Activated naive CD8-positive, alpha-beta T cell treated with anti-CD3 and anti-CD28 coated beads, Interleukin-2, amount 50 U/mL, for 24 hours (primary cell): ENCODE data around the gene EMILIN2.

ENCODE experiments used
- ATAC-seq: fragments of 150-1000 bp; cut with Tn5 transposase; one replicate; pipeline ENCODE4 v1.10.0; 2021
- DNase-seq: peaks from one replicate; pipeline ENCODE4 v3.0.0; 2021
- H3K27ac Mint-ChIP-seq: one replicate; pipeline ENCODE4 v1.8.0; 2021; ENCODE audit warnings: mild to moderate bottlenecking, mixed read lengths
- H3K27me3 Mint-ChIP-seq: one replicate; pipeline ENCODE4 v1.8.0; 2021; ENCODE audit warnings: mixed read lengths
- H3K36me3 Mint-ChIP-seq: one replicate; pipeline ENCODE4 v1.8.0; 2021; ENCODE audit warnings: low read depth, mixed read lengths
- H3K4me1 Mint-ChIP-seq: one replicate; pipeline ENCODE4 v1.8.0; 2021; ENCODE audit warnings: mixed read lengths
- H3K4me3 Mint-ChIP-seq: one replicate; pipeline ENCODE4 v1.8.0; 2021; ENCODE audit warnings: mild to moderate bottlenecking, moderate library complexity, mixed read lengths
- H3K9me3 Mint-ChIP-seq: one replicate; pipeline ENCODE4 v1.8.0; 2021; ENCODE audit warnings: mixed read lengths

EMILIN2 gene

DNA sequence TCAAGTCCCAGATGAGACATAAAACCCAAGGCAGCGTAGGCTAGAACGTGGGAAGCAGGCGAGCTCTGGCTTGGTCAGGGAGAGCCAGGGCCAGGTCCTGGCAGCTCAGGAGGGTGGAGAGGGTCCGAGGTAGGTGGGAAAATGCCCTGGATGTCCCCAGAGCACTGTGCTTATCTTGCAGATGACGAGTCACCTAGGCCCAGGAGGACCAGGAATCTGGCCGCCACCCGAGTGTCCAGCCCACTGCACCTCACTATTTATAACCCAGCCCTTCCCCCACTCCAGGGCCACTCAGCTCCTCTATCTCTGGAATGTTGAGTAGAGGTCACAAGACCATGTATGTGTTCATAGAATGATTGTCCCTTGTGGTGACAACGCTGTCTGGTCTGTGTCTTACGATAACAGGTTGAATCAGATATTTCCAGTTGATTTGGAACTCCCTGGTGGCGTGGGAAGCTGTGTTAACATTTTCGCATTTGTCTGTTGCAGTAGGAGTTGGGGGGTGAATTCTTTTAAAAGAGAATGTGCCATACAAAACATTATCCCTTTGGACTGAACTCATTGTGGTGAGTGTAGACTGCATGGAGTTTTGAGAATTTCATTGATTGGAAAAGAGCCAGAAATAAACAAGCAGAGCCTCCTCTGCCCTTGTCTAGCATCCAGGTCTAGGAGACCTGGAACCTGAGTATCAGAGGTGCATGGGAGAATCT, 47.5 kb downstream of the EMILIN2 start:
- Mint-ChIP-seq H3K4me3 (no peak overlapping the region), H3K27me3 (no peaks in the 10 kb centered on the region), H3K27ac (no peak overlapping the region), H3K36me3 (peaks cover 4% of the 10 kb centered on the region), H3K4me1 (peaks cover 31% of the 10 kb centered on the region), H3K9me3 (peaks cover 9% of the 10 kb centered on the region)
- no peak for DNase-seq
- no peak for ATAC-seq

DNA sequence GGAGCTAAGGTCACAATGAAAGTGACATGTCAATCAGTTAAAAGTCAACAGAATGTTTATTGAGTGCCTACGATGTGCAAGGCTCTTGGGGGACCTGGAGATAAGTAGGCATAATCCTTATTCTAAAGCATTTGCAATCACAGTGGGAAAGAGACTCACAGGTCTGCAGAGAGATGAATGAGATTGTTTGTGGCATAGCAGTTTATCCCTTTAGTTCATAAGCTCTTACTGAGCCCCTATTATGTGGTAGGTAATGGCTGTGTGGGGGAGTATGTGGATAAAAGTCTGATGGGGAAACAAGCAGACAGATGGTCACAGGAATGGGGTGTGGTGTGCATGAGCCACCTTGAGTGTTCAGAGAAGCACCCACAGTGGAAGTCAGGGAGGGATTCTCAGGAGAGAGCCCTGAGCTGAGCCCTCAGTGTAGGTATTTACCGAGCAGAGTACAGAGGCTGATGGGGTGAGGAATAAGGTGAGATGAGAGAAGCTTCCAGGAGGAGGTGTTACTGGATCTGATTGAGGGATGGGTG, 48.1 kb downstream of the EMILIN2 start:
- H3K4me1 Mint-ChIP-seq, result peaks cover 28% of the 10 kb centered on the region
- H3K36me3 Mint-ChIP-seq, result peaks cover 4% of the 10 kb centered on the region
- H3K27me3 Mint-ChIP-seq, result no peaks in the 10 kb centered on the region
- ATAC-seq (no peak), DNase-seq (no peak)
- H3K9me3 Mint-ChIP-seq, result peaks cover 9% of the 10 kb centered on the region
- H3K4me3 Mint-ChIP-seq, result no peak overlapping the region
- no peak overlapping the region for H3K27ac Mint-ChIP-seq

DNA sequence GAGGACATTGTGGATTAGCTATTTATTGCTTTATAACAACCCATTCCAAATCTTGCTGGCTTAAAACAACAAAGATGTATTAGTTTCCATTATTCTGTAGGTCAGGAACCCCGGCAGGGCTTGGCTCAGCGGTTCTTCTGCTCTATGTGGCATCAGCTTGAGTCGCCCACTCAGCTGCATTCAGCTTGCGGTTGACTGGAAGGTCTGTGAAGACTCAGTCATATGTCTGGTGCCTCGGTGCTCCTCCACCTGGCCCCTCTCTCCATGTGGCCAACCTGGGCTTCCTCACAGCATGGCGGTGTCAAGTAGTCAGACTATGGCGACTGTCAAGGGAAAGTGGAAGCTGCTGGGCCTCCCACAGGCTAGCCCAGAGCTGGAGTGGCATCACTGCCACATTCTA, 48.6 kb downstream of the EMILIN2 start:
- Mint-ChIP-seq H3K36me3 (peaks cover 4% of the 10 kb centered on the region), H3K27me3 (no peaks in the 10 kb centered on the region), H3K4me3 (no peak overlapping the region), H3K27ac (no peak overlapping the region), H3K4me1 (peaks cover 23% of the 10 kb centered on the region), H3K9me3 (peaks cover 9% of the 10 kb centered on the region)
- DNase-seq (no peak), ATAC-seq (no peak)

DNA sequence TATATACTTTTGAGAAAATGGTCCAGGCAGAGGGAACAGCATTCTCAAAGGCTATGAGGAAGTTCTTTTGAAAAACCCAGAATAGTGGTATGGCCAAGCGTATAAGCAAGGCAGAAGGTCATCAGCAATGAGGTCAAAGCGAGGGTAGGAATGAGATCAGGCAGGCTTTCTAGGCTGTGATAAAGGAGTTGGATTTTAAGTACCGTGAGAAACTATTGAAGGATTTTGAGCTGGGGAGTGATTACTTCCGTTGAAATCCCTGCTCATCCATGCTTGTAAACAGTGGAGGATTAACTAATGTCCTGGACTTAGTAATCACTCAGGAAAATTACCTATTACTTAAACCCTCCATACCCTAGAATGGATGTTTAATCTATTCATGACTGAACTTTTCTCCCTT, 50.2 kb downstream of the EMILIN2 start:
- Mint-ChIP-seq H3K4me1 (peaks cover 8% of the 10 kb centered on the region), H3K27me3 (no peaks in the 10 kb centered on the region), H3K27ac (no peak overlapping the region), H3K36me3 (peaks cover 4% of the 10 kb centered on the region), H3K4me3 (no peak overlapping the region), H3K9me3 (peaks cover 9% of the 10 kb centered on the region)
- no peak for DNase-seq
- ATAC-seq, result no peak

DNA sequence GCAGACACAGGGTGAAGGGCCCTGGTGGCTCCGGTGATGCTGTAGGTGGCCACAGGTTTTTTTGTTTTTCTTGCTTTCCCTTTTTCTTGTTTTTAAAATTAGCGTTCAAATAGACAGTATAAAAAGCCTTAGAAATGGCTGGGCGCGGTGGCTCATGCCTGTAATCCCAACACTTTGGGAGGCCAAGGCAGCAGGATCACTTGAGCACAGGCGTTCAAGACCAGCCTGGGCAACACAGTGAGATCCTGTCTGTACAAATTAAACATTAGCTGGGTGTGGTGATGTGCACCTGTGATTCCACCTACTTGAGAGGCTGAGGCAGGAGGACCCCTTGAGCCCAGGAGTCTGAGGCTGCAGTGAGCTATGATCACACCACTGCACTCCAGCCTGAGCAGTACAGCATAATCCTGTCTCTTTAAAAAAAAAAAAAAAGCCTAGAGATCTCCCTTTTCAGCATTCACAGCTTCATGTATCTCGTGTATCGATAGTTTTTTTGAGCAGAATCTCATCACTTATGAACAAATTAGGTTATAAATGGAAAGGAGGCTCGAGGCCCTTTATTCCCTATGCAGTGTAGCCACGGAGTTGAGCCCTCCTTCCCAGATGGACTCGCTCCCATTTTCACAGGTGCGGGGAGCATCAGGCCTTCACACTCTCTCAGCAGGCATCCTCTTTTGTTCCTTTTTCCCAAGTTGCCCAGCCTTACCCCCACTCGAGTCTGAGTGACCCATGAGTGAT, 50.8 kb downstream of the EMILIN2 start:
- Mint-ChIP-seq H3K36me3 (peaks cover 4% of the 10 kb centered on the region), H3K9me3 (peaks cover 9% of the 10 kb centered on the region), H3K4me1 (peaks cover 4% of the 10 kb centered on the region), H3K27me3 (no peaks in the 10 kb centered on the region), H3K4me3 (no peak overlapping the region), H3K27ac (no peak overlapping the region)
- no peak for DNase-seq
- ATAC-seq, result no peak

DNA sequence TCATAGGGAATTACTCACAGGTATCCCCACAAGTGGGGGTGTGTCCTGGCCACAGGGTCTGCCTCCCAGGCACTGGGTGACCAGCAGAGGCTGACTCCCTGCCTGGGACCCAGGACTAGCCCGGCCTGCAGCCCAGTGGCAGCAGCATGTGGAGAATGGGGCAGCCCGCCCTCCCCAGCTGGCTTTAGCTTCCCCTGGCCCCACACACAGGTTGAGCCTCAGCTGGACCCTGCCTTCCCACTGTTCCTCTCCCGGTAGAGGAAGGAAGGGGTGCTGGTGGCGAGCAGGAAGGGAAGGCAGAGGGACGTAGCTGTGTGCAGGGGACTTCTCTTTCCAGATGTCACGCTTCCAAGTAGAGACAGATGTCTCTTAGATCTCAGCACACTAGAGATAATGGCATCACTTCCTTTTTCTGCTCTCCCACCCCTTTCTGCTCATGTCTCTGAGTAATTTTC, 51.4 kb downstream of the EMILIN2 start:
- H3K36me3 Mint-ChIP-seq, result peaks cover 4% of the 10 kb centered on the region
- DNase-seq (no peak), ATAC-seq (peak; percentile 43)
- no peaks in the 10 kb centered on the region for H3K27me3 Mint-ChIP-seq
- peaks cover 4% of the 10 kb centered on the region for H3K4me1 Mint-ChIP-seq
- peaks cover 9% of the 10 kb centered on the region for H3K9me3 Mint-ChIP-seq
- H3K4me3 Mint-ChIP-seq, result no peak overlapping the region
- H3K27ac Mint-ChIP-seq, result no peak overlapping the region

DNA sequence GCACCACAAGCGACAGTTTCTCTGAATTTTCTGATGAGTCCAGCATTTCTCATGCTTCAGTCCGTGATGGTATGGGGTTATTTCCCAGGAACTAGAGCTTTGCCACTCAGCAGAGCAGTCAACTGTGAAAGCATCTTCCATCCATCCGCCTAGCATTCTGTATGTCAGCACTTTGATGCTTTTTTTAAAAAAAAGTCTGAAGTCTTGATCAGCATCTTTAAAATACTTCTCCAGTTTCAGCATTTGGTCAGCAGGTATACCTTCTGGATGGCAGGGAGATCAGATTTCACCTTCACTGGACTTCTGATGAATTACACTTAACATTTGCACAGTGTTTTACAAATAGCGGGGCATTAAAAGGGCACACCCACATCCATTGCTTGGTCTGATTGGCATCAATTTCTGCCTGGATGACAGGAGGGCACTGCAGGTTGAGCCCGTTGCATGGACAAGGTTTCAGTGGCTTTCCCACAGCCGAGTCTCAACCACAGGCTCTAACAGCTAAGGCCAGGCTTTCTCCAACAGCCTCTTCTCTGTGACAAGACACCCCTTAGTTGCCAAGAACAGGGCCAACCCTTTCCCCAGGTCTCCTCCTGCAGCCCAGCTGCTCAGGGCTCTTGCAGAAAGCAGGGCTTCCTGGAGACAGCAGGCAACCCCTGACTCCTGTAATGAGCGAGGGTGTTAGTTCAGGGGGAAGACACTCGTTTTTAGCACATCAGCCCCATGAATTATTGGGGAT, 54.0 kb downstream of the EMILIN2 start:
- DNase-seq (no peak), ATAC-seq (no peak)
- no peak overlapping the region for H3K27ac Mint-ChIP-seq
- peaks cover 10% of the 10 kb centered on the region for H3K4me1 Mint-ChIP-seq
- H3K9me3 Mint-ChIP-seq, result no peaks in the 10 kb centered on the region
- no peaks in the 10 kb centered on the region for H3K27me3 Mint-ChIP-seq
- no peak overlapping the region for H3K4me3 Mint-ChIP-seq
- no peaks in the 10 kb centered on the region for H3K36me3 Mint-ChIP-seq

DNA sequence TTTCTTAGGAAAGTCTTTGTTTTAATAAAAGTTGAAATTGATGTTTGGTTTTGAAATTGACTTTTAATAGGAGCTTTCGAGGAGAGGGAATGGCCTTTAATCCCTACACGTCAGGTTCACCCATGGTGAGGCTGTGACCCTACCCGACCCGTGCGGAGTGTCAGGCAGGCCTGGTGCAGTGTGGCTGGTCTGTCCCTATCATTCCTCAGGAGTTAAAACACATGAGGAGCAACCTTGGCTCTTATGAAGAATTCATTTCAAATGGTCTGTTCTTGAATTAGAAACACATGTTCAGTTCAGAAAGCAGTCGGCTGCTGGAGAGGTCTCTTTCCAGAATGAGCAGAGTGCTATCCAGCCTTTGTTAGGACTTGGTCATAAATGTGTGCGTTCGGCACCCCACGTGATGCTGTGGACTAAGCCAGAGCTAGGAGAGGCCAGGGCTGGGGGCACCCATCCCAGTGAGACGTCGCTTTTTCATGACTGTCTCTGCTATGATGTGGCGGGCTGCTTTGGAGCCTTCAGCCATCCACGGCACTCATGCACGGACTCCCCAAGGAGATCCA, 54.7 kb downstream of the EMILIN2 start:
- Mint-ChIP-seq H3K36me3 (no peaks in the 10 kb centered on the region), H3K9me3 (no peaks in the 10 kb centered on the region), H3K4me1 (peaks cover 12% of the 10 kb centered on the region), H3K27ac (no peak overlapping the region), H3K4me3 (no peak overlapping the region), H3K27me3 (no peaks in the 10 kb centered on the region)
- ATAC-seq (no peak), DNase-seq (no peak)

DNA sequence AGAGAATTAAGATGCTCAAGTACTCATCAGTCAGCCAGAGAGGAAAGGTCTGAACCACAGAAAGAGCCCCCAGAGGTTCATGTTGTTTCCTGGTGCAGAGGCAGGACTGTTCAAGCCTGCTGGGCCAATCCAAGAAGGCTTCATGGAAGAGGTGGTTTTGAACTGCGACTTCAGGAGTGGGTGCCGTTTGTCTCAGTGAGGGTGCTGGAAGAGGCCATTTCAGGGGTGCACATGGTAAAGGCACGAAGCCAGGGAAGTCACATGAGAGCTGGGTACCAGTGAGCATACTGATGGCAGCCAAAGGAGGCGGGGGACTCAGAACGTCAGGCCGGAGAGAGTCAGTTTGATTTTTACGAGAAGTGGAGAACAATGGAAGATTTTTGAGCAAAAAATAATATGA, 55.5 kb downstream of the EMILIN2 start:
- DNase-seq (no peak), ATAC-seq (no peak)
- Mint-ChIP-seq H3K9me3 (no peaks in the 10 kb centered on the region), H3K27me3 (no peaks in the 10 kb centered on the region), H3K27ac (no peak overlapping the region), H3K36me3 (peaks cover 1% of the 10 kb centered on the region), H3K4me1 (peaks cover 14% of the 10 kb centered on the region), H3K4me3 (no peak overlapping the region)

DNA sequence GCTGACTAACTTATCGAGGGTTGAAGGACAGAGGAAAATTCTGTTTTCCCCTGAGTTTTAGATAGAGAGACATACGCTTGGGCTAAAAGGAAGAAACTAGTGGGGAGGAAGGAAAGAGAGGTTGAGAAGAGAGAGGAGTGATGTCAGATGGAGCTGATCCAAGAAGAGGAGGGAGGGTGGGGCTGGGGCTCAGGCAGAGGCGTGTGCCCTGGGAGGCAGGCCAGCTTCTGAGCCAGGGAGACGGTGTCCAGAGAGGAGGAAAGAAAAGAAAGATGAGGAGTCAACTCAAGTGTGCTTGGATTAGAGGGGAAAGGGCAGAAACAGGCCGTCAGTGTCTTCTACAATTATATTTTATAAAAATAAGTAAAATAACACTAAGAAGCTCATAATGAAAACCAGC, 56.2 kb downstream of the EMILIN2 start:
- ATAC-seq (no peak), DNase-seq (no peak)
- Mint-ChIP-seq H3K9me3 (no peaks in the 10 kb centered on the region), H3K4me1 (peaks cover 21% of the 10 kb centered on the region), H3K36me3 (peaks cover 2% of the 10 kb centered on the region), H3K4me3 (no peak overlapping the region), H3K27me3 (no peaks in the 10 kb centered on the region), H3K27ac (no peak overlapping the region)

DNA sequence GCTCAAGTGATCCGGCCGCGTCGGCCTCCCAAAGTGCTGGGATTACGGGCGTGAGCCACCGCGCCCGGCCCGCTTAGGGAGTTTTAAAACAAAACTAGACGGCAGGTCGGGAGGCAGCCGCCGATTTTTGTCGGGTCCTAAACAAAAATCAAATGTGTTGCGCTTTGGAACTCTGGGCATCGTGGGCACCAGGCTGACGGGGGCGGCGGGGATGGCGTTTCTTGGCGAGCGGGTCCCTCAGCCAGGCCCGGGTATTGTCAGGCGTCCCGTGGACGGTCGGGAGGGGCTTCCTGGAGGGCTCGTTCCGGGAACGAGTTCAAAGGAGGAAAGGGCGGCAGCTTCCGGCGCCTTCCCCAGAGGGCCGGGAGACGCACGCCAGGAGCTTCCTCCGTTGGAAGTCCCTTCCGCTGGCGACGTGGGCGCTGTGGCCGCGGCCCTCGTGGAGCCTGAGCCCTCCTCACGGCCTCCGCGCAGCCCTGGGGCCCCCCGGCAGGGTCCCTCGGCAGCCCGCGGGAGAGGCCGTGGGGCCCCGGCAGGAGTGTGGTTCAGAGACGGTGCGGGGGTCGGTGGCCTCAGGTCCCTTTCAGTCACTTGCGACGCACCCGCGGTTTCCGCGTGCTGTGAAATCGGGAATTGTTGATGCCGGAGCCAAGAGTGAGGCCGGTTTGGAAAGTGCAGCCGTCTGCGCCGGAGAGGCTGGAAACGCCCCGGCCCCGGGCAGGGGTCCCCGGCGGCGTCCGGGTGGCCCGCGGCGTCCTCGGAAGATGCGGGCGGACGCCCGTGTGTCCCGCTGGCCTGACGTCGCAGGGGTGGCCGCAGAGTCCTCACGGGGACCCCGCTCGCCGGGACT, 59.3 kb downstream of the EMILIN2 start:
- Mint-ChIP-seq H3K9me3 (no peaks in the 10 kb centered on the region), H3K27ac (peak overlapping the region; percentile 86), H3K27me3 (no peaks in the 10 kb centered on the region), H3K4me1 (peaks cover 21% of the 10 kb centered on the region), H3K36me3 (peaks cover 15% of the 10 kb centered on the region), H3K4me3 (peak overlapping the region; percentile 84)
- DNase-seq (peak; percentile 68), ATAC-seq (peak; percentile 50)

DNA sequence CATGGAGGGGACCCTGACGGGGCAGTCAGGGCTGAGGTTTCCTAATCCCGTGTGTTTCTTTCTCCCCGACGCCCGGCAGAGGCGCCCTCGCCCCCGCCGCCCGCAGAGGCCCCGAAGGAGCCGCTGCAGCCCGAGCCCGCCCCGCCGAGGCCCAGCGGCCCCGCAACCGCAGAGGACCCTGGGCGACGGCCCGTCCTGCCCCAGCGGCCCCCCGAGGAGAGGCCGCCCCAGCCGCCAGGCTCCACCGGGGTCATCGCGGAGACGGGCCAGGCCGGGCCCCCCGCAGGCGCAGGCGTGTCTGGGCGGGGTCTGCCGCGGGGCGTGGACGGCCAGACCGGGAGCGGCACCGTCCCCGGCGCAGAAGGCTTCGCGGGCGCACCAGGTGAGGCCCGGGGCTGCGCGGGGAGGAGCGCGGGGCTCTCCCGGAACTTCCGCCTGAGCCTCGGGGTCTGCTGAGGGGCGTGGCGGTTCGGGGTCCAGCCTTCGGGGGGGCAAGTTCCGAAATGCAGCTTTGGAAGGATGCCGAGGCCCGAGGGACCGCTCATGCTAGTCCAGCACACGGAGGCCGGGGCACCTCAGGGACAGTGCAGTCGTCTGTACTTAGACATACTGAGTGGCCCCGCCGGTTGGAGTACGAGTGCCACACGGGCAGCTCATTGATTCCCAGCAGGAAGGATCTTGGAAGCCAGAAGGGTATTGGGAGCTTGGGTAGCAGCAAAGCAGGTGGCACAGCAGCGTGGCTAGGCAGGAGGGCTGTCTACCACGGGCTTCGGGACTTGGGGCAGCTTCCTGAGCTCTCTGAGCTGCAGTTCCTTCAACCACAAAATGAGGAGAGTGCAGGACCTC, 60.1 kb downstream of the EMILIN2 start:
- Mint-ChIP-seq H3K4me3 (peak overlapping the region; percentile 85), H3K36me3 (peaks cover 15% of the 10 kb centered on the region), H3K4me1 (peaks cover 21% of the 10 kb centered on the region), H3K9me3 (no peaks in the 10 kb centered on the region), H3K27ac (peak overlapping the region; percentile 85), H3K27me3 (no peaks in the 10 kb centered on the region)
- ATAC-seq, result peak; percentile 70
- DNase-seq, result peak; percentile 61

DNA sequence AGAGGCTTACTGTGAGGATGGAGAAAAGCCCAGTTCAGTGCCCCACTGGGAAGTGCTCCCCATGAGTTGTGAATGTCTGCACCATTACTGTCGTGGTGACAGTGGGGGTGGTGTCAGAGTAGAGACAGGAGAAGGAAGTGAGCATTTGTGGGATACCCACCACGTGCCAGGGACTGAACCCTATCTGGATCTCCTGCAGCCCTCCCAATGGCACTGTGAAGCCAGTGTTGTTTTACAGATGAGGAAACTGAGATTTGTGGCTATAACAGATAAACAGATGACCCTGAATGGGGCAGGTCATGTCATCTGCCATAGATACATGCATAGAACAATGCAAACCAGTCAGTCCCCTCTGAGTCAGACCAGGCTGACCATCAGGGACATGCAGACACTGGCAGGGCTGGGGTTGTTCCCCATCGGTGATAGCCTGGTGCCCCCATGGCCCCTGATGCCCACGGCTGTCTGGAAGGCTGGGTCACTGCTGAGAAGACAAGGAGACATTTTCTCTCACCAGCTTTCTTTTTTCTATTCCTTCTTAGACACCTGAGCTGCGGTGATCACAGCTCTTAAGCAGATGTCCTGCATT, 60.8 kb downstream of the EMILIN2 start:
- Mint-ChIP-seq H3K9me3 (no peaks in the 10 kb centered on the region), H3K4me3 (peak overlapping the region; percentile 85), H3K36me3 (peaks cover 15% of the 10 kb centered on the region), H3K4me1 (peaks cover 21% of the 10 kb centered on the region), H3K27ac (peak overlapping the region; percentile 85), H3K27me3 (no peaks in the 10 kb centered on the region)
- ATAC-seq (no peak), DNase-seq (no peak)
